NCI-H748 treated with DMSO at 0.1 percent for 48 hours (cell line): Measurements from ENCODE around the gene PTPRR.
"Not testable (repeated sequence)": the region's sequence is repeated elsewhere in the genome, so short reads cannot be mapped to it uniquely, and the experiment has no call there.

Source experiments
- DNase-seq: peaks from one replicate; lab custom pipeline; 2025; lab: John Stamatoyannopoulos, UW

The PTPRR gene

DNA sequence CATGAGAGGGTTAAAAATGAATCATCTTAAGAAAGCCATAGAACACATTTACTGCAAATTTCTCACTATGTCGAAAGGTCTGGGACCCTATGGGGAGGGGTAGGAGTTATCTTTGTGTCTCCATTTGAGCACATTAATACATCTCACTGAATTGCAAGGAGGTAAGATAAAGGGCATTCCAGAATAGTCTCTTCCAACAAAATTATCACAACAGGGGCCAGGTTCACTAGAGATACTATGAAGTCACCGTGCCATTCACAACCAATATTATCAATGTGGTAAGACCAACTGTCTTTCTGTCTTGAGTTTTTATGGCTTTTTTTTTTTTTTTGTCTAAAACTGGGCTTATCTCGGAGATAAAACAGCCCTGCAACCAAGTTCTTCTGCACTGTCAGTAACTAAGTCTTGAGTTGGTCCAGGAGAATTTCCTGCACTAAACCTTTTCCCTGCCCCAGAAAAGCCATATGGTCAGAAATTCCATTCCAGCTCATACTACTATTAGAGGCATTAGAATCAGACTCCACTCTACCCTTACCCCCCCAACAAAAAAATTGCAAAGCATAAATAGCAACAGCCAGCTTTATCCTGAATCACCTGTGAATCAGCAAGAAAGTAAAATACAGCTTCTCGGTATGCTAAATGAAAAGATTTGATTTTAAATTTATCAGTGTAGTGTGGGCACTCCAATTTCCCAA, 79.7 kb downstream of the PTPRR start:
- no peak for DNase-seq

- no peak for DNase-seq
These were observed 81.0 kb downstream of the PTPRR start for GRCh38 chr12:70839544-70839943.

DNA sequence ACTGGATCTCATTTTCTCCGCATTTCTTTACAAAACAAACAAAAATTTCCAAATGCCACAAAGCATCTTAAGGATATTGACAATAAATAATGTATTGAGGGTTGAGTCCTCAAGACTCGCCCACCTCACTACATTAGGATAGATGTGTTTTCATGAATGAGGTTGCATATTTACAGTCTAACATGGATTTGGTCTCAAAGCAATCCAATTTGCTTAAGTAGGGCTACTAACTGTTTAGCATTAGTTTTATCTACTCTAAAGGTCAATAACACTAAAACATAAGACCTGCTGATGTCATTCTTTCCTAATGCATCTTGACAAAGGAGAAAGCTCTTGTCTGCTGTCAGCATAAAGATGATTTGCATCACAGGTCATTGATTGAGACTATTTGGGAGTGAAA, 82.4 kb downstream of the PTPRR start:
- no peak for DNase-seq

- DNase-seq, result no peak
These were observed 83.5 kb downstream of the PTPRR start for GRCh38 chr12:70837026-70837425.

GRCh38 chr12:70835948-70836347, 84.6 kb downstream of the PTPRR start:
- DNase-seq, result no peak

GRCh38 chr12:70831543-70831942, 89.0 kb downstream of the PTPRR start:
- DNase-seq, result no peak

DNA sequence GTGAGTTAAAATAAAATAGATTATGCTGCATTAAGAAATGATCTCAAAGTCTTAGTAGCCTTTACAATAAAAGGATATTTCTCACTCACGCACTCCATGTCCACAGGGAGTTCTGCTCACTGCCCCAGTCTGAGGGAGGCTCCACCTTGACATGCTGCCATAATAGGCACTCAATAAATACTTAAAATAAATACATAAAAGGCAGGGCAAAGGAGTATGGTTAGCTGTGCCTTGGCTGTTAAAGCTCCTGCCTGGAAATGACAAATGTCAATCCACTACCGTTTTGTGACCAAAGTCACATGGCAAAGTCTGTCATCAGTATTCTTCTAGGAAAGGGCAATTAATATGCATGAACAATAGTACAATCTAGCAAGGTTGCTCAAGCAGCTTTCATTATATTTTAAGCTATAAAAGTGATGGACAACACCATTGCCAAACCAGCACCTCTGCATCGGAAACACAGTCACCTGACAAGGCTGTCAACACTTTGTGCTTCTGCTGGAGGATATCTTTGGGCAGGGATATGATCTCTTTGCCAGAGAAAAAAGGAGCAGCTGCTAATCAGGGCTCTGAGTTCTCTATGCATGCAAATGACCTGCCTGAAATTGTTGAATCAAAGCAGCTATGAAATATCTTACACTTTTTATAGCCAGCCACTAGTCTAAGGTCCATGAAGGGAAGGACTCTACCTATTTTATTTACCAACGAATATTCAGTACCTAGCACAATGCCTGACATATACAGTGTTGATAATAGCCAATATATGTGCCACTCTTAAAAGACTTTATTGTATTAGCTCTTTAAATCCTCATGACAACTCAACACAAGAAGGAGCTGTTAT, 90.1 kb downstream of the PTPRR start:
- no peak for DNase-seq

- DNase-seq, result no peak
These were observed 91.5 kb downstream of the PTPRR start for GRCh38 chr12:70829070-70829469.

DNA sequence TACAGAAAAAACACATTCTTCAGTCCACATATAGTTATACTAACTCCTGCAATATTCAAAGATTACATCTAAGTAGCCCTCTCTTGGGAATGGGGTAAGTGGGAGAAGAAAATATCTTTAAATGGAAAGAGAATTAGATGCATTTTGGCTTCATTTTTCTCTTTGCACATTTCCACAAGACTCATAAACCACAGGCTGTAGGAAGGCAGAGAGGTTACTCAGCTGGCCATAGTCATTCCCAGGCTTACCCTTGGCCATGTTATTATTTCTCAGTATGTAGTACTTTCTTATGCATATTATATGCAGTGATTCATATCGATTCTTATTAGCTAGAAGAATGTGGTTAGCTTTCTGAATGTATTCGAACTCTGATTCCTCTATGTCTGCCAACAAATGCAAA, 92.2 kb downstream of the PTPRR start:
- DNase-seq, result no peak

DNA sequence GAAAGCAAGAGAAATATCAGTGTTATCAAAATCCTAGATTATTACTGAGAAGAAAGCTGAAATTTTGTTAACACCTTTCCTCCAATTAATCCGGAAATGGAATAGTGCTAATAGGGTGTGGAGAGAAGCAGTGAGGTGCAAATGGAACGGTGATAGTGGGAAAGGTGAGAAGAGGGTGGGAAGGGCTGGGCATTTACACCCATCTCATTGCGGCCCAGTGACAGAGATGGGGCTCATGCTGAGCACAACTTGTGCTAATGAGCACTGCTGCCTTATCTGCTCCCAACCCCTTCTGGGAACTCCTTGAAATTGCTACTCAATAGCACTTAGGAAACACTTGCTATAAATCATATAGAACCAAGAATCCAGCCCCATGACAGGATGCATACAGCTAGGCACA, 94.4 kb downstream of the PTPRR start:
- DNase-seq, result no peak

- no peak for DNase-seq
These were observed 96.0 kb downstream of the PTPRR start for GRCh38 chr12:70824511-70824910.

DNA sequence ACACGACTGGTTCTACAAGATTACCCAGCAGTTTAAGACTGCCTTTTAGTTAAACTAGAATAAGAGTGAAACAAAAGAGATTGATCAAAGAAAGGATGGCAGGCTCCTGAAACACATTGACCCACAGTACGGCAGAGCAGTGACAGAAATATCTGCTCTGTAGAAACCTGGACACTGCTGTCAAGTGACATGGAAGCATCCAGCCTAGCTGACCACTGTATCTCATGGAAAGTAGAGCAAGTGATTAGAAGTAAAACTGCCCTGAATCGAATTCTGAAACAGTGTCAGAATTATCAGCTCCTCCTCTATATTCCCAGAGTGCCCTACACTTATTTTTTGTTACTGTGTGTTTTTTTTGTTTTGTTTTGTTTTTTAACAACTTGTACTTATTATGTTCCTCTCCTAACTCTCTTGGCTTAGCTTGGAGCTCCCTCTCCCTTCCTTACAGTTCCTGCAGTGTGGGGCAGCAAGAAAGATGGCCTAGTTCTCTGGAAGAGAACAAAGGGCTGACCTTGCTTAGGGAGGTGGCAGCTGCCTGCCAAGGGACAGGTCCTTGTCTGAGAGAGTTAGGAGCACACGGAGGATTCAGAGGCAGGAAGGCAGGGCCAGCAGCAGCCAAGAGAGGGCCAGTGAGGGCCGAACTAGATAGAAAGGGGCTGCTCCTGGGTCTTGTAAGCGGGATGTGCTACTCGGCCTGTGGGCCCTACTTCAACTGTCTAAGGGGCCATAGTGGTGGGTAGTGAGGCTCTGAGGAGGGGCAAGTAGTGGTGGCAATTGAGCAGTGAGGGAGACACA, 97.2 kb downstream of the PTPRR start:
- DNase-seq, result no peak

GRCh38 chr12:70822412-70822811, 98.1 kb downstream of the PTPRR start:
- no peak for DNase-seq

GRCh38 chr12:70815971-70816391, 104.6 kb downstream of the PTPRR start:
- no peak for DNase-seq

DNA sequence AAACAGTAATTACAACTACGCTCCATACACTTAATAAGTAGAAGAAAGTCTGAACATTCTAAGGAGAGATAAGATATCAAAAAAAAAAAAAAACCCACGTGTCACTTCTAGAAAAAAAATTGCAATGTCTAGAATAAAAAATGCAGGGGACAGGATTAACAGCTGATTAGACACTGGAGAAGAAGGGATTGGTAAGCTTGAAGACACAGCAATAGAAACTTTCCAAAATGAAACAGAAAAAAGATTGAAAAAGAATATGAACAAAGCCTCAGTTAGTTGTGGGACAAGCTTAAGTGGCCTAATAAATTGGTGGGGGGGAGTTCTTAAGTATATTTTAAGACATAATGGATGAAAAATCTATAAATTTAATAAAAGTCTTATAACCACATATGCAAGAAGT, 105.5 kb downstream of the PTPRR start:
- DNase-seq, result no peak

GRCh38 chr12:70813559-70813958, 107.0 kb downstream of the PTPRR start:
- no peak for DNase-seq

GRCh38 chr12:70812136-70812535, 108.4 kb downstream of the PTPRR start:
- no peak for DNase-seq

DNA sequence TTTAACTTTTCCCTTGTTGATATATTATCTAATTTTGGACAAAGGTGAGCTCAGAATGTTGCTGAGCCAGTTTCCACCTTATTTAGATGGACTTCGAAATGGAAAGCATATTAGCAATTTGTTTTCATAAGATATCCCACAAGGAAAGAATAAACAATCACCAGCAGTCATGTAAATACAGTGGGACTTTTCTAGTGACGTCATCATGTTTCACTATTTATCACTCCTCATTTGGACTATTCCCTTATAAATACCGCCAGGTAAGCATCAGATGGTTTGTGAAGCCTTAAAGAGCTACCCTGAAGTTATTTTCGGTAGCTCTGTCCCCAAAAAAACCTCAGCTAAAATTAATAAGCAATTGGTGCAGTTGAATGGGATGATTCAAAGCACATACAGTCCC, 110.7 kb downstream of the PTPRR start:
- no peak for DNase-seq

GRCh38 chr12:70807993-70808392, 112.5 kb downstream of the PTPRR start:
- DNase-seq, result not testable (repeated sequence)

- DNase-seq, result no peak
These were observed 113.7 kb downstream of the PTPRR start for GRCh38 chr12:70806827-70807226.

DNA sequence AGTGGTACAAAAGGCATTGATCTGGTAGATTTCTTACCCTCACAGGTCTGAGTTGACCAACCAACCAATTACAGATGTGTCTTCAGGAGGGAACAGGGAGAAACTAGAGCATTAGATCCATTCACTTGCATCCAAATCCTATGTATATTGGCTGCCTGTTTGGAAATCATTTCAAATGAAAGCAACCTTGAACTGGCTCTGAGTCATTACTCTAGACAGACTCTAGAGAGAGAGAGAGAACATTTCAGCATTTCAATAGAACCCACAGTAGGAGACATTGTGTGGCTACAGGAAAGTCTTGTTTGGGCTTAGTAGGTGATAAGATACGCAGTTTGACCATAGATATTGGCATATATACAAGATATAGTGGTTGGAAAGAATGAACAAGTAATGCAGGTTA, 114.5 kb downstream of the PTPRR start:
- no peak for DNase-seq

DNA sequence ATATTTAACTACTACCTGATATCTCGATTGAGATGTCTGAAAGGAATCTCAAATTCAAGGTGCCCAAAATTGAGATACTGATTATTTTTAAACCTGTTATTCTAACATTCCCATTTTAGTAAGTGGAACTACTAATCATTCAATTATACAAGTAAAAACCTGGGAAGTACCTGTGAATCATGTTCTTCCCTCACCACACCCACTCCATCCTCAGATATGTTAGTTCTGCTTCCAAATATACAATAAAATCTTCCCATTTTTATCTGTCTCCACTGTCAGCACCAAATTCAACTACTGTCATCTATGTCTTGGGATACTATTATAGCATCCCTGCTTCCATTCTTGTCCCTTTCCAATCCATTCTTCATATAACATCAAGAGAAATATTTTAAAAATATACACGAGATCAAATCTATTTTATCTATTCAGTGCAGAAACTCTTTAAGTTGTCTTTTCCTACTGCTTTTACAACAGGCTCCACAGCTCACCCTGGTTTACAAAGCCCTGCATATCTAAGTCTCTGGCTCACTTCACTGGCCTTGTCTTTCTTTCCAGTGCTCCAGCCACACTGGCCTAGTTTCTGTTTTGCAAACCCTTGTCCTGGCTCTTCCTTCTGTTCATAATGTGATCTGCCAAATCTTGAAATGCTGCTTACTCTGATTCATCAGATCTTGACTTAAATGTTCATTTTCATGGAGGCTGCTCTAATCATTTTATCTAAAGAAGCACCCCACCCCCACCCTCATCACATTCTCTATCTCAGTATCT, 122.3 kb downstream of the PTPRR start:
- DNase-seq, result no peak
